A549 (cell line): ENCODE measurements around the gene FDXACB1.

Experiments used
- CBX8 ChIP-seq: fragments of 200-600 bp; sonication (generic); IDR thresholded peaks from 2 replicates; pipeline ENCODE4 v1.6.1; 2016
- HOXA7 ChIP-seq: fragments of 250-450 bp; sonication (Bioruptor Pico); IDR thresholded peaks from 2 replicates; pipeline ENCODE4 v1.5.0; 2020; ENCODE audit warnings: mild to moderate bottlenecking, moderate library complexity
- KDM1A ChIP-seq: fragments of 200-600 bp; sonication (generic); IDR thresholded peaks from 2 replicates; pipeline ENCODE4 v1.6.1; 2016; ENCODE audit warnings: low read depth, mild to moderate bottlenecking
- MAZ ChIP-seq: fragments of 150-350 bp; IDR thresholded peaks from 2 replicates; pipeline ENCODE4 v1.6.1; 2014; ENCODE audit warnings: antibody characterized with exemption, low read depth, low read length, borderline replicate concordance
- NR3C1 ChIP-seq: fragments of >200 bp; sonication (Bioruptor Twin); formaldehyde crosslinking; IDR thresholded peaks from 3 replicates; pipeline ENCODE4 v1.6.1; 2017
- POLR2A ChIP-seq: IDR thresholded peaks from 2 replicates; pipeline ENCODE4 v1.6.1; 2012; ENCODE audit warnings: mild to moderate bottlenecking, low read length
- RAD21 ChIP-seq, 2 experiments: fragments of >200 bp in 1 of 2; sonication (Bioruptor Twin) in 1 of 2; formaldehyde crosslinking in 1 of 2; IDR thresholded peaks in 1 of 2; conservative IDR thresholded peaks in 1 of 2; 2 replicates in 1 of 2; 3 replicates in 1 of 2; pipeline ENCODE4 v1.6.1; 2012 to 2018; ENCODE audit warnings: inconsistent platforms in 1 of 2
- RCOR1 ChIP-seq: fragments of 150-350 bp; IDR thresholded peaks from 2 replicates; pipeline ENCODE4 v1.6.1; 2014; ENCODE audit warnings: antibody characterized with exemption, low read length, low read depth
- RFX5 ChIP-seq: fragments of 450-650 bp; IDR thresholded peaks from 2 replicates; pipeline ENCODE4 v1.7.1; 2014; ENCODE audit warnings: antibody characterized with exemption, mild to moderate bottlenecking, moderate library complexity
- SMC3 ChIP-seq: fragments of >200 bp; sonication (Bioruptor Twin); formaldehyde crosslinking; IDR thresholded peaks from 3 replicates; pipeline ENCODE4 v1.6.1; 2018; ENCODE audit warnings: inconsistent platforms
- TF ChIP-seq, protein P1 (sequence below): IDR thresholded peaks from 2 replicates; pipeline ENCODE4 v1.6.1; 2012
- TF ChIP-seq, protein P2 (sequence below): fragments of >200 bp; sonication (Bioruptor Twin); formaldehyde crosslinking; IDR thresholded peaks from 3 replicates; pipeline ENCODE4 v1.5.1; 2016
- TF ChIP-seq, protein P3 (sequence below): IDR thresholded peaks from 2 replicates; pipeline ENCODE4 v1.6.1; 2012
- TF ChIP-seq, protein P4 (sequence below): fragments of 150-350 bp; IDR thresholded peaks from 2 replicates; pipeline ENCODE4 v1.6.1; 2014; ENCODE audit warnings: low read depth, mild to moderate bottlenecking, low read length

DNA sequence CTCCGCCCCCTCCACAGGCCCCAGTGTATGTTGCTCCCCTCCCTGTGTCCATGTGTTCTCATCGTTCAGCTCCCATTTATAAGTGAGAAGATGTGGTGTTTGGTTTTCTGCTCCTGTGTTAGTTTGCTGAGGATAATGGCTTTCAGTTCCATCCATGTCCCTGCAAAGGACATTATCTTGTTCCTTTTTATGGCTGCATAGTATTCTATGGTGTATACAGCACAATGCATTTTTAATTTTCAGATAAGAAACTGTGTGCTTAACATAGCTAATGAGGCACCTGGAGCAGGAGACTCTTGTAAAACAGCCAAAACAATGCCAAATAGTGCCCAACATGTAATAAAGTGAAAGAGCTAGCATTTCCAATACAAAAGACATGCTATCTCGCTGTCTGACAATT is 29.3 kb downstream of the FDXACB1 start:
- TF ChIP-seq CBX8: no peak
- TF ChIP-seq POLR2A: no peak
- TF ChIP-seq HOXA7 (CRISPR knock-in tag): no peak
- no peak for TF ChIP-seq RFX5
- TF ChIP-seq, protein P1, sequence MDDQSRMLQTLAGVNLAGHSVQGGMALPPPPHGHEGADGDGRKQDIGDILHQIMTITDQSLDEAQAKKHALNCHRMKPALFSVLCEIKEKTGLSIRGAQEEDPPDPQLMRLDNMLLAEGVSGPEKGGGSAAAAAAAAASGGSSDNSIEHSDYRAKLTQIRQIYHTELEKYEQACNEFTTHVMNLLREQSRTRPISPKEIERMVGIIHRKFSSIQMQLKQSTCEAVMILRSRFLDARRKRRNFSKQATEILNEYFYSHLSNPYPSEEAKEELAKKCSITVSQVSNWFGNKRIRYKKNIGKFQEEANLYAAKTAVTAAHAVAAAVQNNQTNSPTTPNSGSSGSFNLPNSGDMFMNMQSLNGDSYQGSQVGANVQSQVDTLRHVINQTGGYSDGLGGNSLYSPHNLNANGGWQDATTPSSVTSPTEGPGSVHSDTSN: no peak
- TF ChIP-seq RAD21 (conservative IDR thresholded peaks at IDR 0.05 in 1 of 2, IDR thresholded peaks at IDR 0.05 in 1 of 2): no peak
- TF ChIP-seq, protein P2, sequence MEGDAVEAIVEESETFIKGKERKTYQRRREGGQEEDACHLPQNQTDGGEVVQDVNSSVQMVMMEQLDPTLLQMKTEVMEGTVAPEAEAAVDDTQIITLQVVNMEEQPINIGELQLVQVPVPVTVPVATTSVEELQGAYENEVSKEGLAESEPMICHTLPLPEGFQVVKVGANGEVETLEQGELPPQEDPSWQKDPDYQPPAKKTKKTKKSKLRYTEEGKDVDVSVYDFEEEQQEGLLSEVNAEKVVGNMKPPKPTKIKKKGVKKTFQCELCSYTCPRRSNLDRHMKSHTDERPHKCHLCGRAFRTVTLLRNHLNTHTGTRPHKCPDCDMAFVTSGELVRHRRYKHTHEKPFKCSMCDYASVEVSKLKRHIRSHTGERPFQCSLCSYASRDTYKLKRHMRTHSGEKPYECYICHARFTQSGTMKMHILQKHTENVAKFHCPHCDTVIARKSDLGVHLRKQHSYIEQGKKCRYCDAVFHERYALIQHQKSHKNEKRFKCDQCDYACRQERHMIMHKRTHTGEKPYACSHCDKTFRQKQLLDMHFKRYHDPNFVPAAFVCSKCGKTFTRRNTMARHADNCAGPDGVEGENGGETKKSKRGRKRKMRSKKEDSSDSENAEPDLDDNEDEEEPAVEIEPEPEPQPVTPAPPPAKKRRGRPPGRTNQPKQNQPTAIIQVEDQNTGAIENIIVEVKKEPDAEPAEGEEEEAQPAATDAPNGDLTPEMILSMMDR: no peak
- TF ChIP-seq KDM1A: no peak
- TF ChIP-seq, protein P3, sequence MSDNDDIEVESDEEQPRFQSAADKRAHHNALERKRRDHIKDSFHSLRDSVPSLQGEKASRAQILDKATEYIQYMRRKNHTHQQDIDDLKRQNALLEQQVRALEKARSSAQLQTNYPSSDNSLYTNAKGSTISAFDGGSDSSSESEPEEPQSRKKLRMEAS: no peak
- TF ChIP-seq RCOR1: no peak
- TF ChIP-seq NR3C1: no peak
- no peak for TF ChIP-seq MAZ
- TF ChIP-seq SMC3: no peak
- TF ChIP-seq, protein P4, sequence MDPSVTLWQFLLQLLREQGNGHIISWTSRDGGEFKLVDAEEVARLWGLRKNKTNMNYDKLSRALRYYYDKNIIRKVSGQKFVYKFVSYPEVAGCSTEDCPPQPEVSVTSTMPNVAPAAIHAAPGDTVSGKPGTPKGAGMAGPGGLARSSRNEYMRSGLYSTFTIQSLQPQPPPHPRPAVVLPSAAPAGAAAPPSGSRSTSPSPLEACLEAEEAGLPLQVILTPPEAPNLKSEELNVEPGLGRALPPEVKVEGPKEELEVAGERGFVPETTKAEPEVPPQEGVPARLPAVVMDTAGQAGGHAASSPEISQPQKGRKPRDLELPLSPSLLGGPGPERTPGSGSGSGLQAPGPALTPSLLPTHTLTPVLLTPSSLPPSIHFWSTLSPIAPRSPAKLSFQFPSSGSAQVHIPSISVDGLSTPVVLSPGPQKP: no peak
